MCF 10A (cell line): ENCODE results near the gene GATB. TPM values are rescaled to one million over a fixed set of nuclear protein-coding genes. Genes with fewer than 3 reads are reported as not detected.

Source experiments
- BruUV-seq: library from RNA; stranded (reverse); fragments of 400-500 nt; replicated peaks from 2 replicates; lab custom pipeline; 2021; lab: Mats Ljungman, UMichigan
- CTCF ChIA-PET: fragments of 300-600 bp; sonication (Branson Sonifier 250); formaldehyde crosslinking; extraction: SDS; loops from one replicate; lab custom pipeline; 2021; ENCODE audit warnings: antibody characterized with exemption, inconsistent platforms; lab: Yijun Ruan, JAX
- POLR2A ChIA-PET: fragments of 300-600, 350-650 bp; sonication (Branson Sonifier 250); formaldehyde crosslinking; extraction: SDS; loops from one replicate; lab custom pipeline; 2020; ENCODE audit warnings: antibody characterized with exemption, inconsistent platforms; lab: Yijun Ruan, JAX
- DNase-seq: peaks from one replicate; pipeline ENCODE4 v3.0.0-alpha.2; 2018; ENCODE audit not compliant: unreplicated experiment
- H3K27ac Mint-ChIP-seq: one replicate; pipeline ENCODE4 v1.8.0; 2022; ENCODE audit warnings: mild to moderate bottlenecking, low read depth, mixed read lengths; ENCODE audit not compliant: unreplicated experiment
- H3K27me3 Mint-ChIP-seq: one replicate; pipeline ENCODE4 v1.8.0; 2022; ENCODE audit warnings: mixed read lengths; ENCODE audit not compliant: insufficient read depth, unreplicated experiment
- H3K36me3 Mint-ChIP-seq: one replicate; pipeline ENCODE4 v1.8.0; 2022; ENCODE audit warnings: mild to moderate bottlenecking, moderate library complexity, mixed read lengths; ENCODE audit not compliant: insufficient read depth, unreplicated experiment
- H3K4me1 Mint-ChIP-seq: one replicate; pipeline ENCODE4 v1.8.0; 2022; ENCODE audit warnings: mixed read lengths; ENCODE audit not compliant: insufficient read depth, unreplicated experiment
- H3K4me3 Mint-ChIP-seq: one replicate; pipeline ENCODE4 v1.8.0; 2022; ENCODE audit warnings: mild to moderate bottlenecking, moderate library complexity, mixed read lengths; ENCODE audit not compliant: unreplicated experiment
- H3K9me3 Mint-ChIP-seq: one replicate; pipeline ENCODE4 v1.8.0; 2022; ENCODE audit warnings: mixed read lengths; ENCODE audit not compliant: unreplicated experiment
- intact Hi-C: fragments of 100-400 bp; cut with micrococcal nuclease; formaldehyde crosslinking; loops from 2 replicates; pipeline ENCODE4 v1.14.1; 2022
- total RNA-seq: library from RNA; stranded (reverse); gene quantifications from 2 replicates; pipeline ENCODE4 v1.2.3, GENCODE V29; 2022
- TF ChIP-seq, protein P1 (sequence below): fragments of 200-600 bp; IDR thresholded peaks from one replicate; pipeline ENCODE4 v1.8.0; 2022; ENCODE audit warnings: antibody characterized with exemption, mild to moderate bottlenecking; ENCODE audit not compliant: unreplicated experiment

The GATB gene
- total RNA-seq, 1 experiment from 2014 or later = 17.8 TPM

DNA sequence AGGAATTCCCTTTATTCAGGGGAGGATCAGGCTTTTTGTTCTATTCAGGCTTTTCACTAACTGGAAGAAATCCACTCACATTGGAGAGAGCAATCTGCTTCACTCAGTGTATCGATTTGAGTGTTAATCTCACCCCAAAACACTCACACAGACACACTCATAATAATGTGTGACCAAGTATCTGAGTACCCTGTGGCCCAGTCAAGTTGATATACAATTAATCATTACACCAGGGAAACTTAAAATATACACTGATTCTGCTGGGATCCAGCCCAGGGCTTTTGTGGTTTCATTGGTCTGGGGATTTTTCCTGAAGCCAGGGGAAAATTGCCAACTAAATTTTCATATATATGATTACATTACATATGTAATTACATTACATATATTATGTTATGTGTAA, 44.0 kb upstream of the GATB start:
- H3K9me3 Mint-ChIP-seq = no peaks in the 10 kb centered on the region
- BruUV-seq = no TSS peak
- H3K27me3 Mint-ChIP-seq = no peaks in the 10 kb centered on the region
- peaks cover 5% of the 10 kb centered on the region for H3K36me3 Mint-ChIP-seq
- H3K4me1 Mint-ChIP-seq = peaks cover 6% of the 10 kb centered on the region
- ChIA-PET CTCF (interaction anchor here (0.6 kb wide), 1 partner anchor 573 kb away, joined by 4 read pairs; no protein-coding TSS in a partner anchor), POLR2A (no interaction called here)
- TF ChIP-seq, protein P1, sequence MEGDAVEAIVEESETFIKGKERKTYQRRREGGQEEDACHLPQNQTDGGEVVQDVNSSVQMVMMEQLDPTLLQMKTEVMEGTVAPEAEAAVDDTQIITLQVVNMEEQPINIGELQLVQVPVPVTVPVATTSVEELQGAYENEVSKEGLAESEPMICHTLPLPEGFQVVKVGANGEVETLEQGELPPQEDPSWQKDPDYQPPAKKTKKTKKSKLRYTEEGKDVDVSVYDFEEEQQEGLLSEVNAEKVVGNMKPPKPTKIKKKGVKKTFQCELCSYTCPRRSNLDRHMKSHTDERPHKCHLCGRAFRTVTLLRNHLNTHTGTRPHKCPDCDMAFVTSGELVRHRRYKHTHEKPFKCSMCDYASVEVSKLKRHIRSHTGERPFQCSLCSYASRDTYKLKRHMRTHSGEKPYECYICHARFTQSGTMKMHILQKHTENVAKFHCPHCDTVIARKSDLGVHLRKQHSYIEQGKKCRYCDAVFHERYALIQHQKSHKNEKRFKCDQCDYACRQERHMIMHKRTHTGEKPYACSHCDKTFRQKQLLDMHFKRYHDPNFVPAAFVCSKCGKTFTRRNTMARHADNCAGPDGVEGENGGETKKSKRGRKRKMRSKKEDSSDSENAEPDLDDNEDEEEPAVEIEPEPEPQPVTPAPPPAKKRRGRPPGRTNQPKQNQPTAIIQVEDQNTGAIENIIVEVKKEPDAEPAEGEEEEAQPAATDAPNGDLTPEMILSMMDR = no peak
- no peak overlapping the region for H3K4me3 Mint-ChIP-seq
- H3K27ac Mint-ChIP-seq = no peak overlapping the region
- no peak for DNase-seq
- intact Hi-C loops = no loop called here

- Mint-ChIP-seq H3K27ac (no peak overlapping the region), H3K4me1 (peaks cover 6% of the 10 kb centered on the region), H3K36me3 (peaks cover 5% of the 10 kb centered on the region), H3K9me3 (no peaks in the 10 kb centered on the region), H3K4me3 (no peak overlapping the region), H3K27me3 (no peaks in the 10 kb centered on the region)
- intact Hi-C loops = no loop called here
- ChIA-PET CTCF (interaction anchor here (0.7 kb wide), 1 partner anchor 23 kb away, joined by 4 read pairs; no protein-coding TSS in a partner anchor), POLR2A (no interaction called here)
- no peak for DNase-seq
- TF ChIP-seq, protein P1 = no peak
- BruUV-seq = no TSS peak
Observed at GRCh38 chr4:151804086-151804630, 43.4 kb upstream of the GATB start.

GRCh38 chr4:151803246-151803645, 42.4 kb upstream of the GATB start:
- H3K4me3 Mint-ChIP-seq = no peak overlapping the region
- H3K4me1 Mint-ChIP-seq = peaks cover 6% of the 10 kb centered on the region
- ChIA-PET CTCF (interaction anchor here (0.7 to 1.4 kb wide), 4 partner anchors 9 to 526 kb away, joined by 3 to 5 read pairs (median 4); partner anchors contain the start of gene PRSS48), POLR2A (no interaction called here)
- no peaks in the 10 kb centered on the region for H3K27me3 Mint-ChIP-seq
- no peak for DNase-seq
- no peaks in the 10 kb centered on the region for H3K9me3 Mint-ChIP-seq
- H3K27ac Mint-ChIP-seq = no peak overlapping the region
- BruUV-seq = no TSS peak
- H3K36me3 Mint-ChIP-seq = peaks cover 5% of the 10 kb centered on the region
- intact Hi-C loops = no loop called here
- TF ChIP-seq, protein P1 = no peak

- Mint-ChIP-seq H3K9me3 (no peaks in the 10 kb centered on the region), H3K27ac (no peak overlapping the region), H3K36me3 (no peaks in the 10 kb centered on the region), H3K4me1 (peaks cover 7% of the 10 kb centered on the region), H3K4me3 (no peak overlapping the region), H3K27me3 (no peaks in the 10 kb centered on the region)
- BruUV-seq = no TSS peak
- TF ChIP-seq, protein P1 = peak; percentile 83
- ChIA-PET POLR2A (interaction anchor here (0.6 to 0.9 kb wide), 4 partner anchors 29 to 466 kb away, joined by 3 to 5 read pairs (median 4); no protein-coding TSS in a partner anchor), CTCF (interaction anchor here (0.6 to 1.6 kb wide), 21 partner anchors 8 to 1326 kb away, joined by 3 to 5 read pairs (median 3); partner anchors contain the start of gene PRSS48)
- peak; percentile 67 for DNase-seq
- intact Hi-C loops = loop anchor here (2.0 kb wide), 1 partner anchor 547 kb away; no protein-coding TSS in a partner anchor
Observed at GRCh38 chr4:151801547-151802516, 41.0 kb upstream of the GATB start.
